IPS-20b (cell line): ENCODE results near the gene TRIM8.
"Not testable (repeated sequence)": the region's sequence is repeated elsewhere in the genome, so short reads cannot be mapped to it uniquely, and the experiment has no call there.

Source experiments
- H3K27ac ChIP-seq: one replicate; pipeline ENCODE4 v1.5.1; 2013; ENCODE audit warnings: low read length
- H3K27me3 ChIP-seq: 2 replicates; pipeline ENCODE4 v1.6.1; 2013; ENCODE audit warnings: mild to moderate bottlenecking, low read length, inconsistent platforms; ENCODE audit not compliant: insufficient read depth
- H3K36me3 ChIP-seq: 2 replicates; pipeline ENCODE4 v1.6.1; 2013; ENCODE audit warnings: low read depth, mild to moderate bottlenecking, inconsistent platforms, low read length, moderate library complexity; ENCODE audit not compliant: insufficient read depth
- H3K4me1 ChIP-seq: 2 replicates; pipeline ENCODE4 v1.6.1; 2013; ENCODE audit warnings: mild to moderate bottlenecking, control low read depth, inconsistent platforms, low read length, moderate library complexity; ENCODE audit not compliant: insufficient read depth
- H3K4me3 ChIP-seq: 2 replicates; pipeline ENCODE4 v1.5.1; 2013; ENCODE audit warnings: mild to moderate bottlenecking, low read length, inconsistent platforms
- H3K9ac ChIP-seq: 2 replicates; pipeline ENCODE4 v1.6.1; 2013; ENCODE audit warnings: low read depth, mild to moderate bottlenecking, inconsistent platforms, low read length, moderate library complexity
- H3K9me3 ChIP-seq: 2 replicates; pipeline ENCODE4 v1.6.1; 2013; ENCODE audit warnings: mild to moderate bottlenecking, low read depth, low read length, inconsistent platforms; ENCODE audit not compliant: insufficient read depth

The TRIM8 gene

GRCh38 chr10:102656791-102657371 is 12.6 kb downstream of the TRIM8 start:
- Histone ChIP-seq H3K9ac (no peak overlapping the region), H3K4me3 (no peak overlapping the region), H3K9me3 (no peaks in the 10 kb centered on the region), H3K27me3 (no peaks in the 10 kb centered on the region), H3K27ac (no peak overlapping the region), H3K4me1 (no peaks in the 10 kb centered on the region; the same call in 1 of the 2 replicates), H3K36me3 (peaks cover 28% of the 10 kb centered on the region)

GRCh38 chr10:102657451-102657850 is 13.2 kb downstream of the TRIM8 start:
- Histone ChIP-seq H3K36me3 (peaks cover 28% of the 10 kb centered on the region), H3K4me3 (no peak overlapping the region), H3K9ac (no peak overlapping the region), H3K27me3 (no peaks in the 10 kb centered on the region), H3K4me1 (no peaks in the 10 kb centered on the region), H3K27ac (no peak overlapping the region), H3K9me3 (no peaks in the 10 kb centered on the region)

DNA sequence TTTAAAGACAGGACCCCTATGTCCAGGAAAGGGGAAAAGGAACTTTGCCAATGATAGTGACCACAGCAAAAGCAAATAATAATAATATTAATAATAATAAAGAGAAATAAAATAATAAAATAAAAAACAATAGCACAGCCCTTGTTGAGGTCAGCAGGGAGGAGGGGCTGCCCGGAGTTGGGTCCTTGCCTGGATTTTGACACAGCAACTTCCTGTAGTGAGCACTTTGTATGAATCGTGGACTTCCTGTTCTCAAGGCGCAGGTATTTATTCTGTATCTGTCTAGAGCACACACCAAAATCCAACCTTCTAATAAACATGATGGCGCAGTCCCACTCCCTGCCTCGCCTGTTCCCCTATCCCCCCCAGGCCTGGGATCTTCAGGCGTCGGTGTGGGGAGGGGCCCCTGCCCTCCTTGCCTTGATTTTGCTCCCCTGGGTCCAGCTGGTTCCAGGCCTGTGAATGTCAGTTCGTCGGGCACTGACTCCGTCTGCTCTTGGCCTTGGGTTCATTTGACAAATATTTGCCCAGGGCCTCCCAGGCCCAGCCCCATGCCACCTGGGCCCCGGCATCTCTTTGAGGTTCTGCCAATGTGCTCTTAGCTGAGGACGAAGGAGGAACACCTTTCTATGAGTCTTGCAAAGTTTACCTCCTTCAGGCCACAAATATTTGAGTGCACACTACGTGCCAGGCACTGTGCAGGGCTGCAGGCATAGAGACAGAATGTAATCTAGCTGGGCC is 13.9 kb downstream of the TRIM8 start:
- H3K36me3 ChIP-seq = peaks cover 28% of the 10 kb centered on the region
- H3K27me3 ChIP-seq = no peaks in the 10 kb centered on the region
- H3K27ac ChIP-seq = no peak overlapping the region
- no peaks in the 10 kb centered on the region for H3K4me1 ChIP-seq
- no peaks in the 10 kb centered on the region for H3K9me3 ChIP-seq
- H3K9ac ChIP-seq = no peak overlapping the region
- H3K4me3 ChIP-seq = no peak overlapping the region

DNA sequence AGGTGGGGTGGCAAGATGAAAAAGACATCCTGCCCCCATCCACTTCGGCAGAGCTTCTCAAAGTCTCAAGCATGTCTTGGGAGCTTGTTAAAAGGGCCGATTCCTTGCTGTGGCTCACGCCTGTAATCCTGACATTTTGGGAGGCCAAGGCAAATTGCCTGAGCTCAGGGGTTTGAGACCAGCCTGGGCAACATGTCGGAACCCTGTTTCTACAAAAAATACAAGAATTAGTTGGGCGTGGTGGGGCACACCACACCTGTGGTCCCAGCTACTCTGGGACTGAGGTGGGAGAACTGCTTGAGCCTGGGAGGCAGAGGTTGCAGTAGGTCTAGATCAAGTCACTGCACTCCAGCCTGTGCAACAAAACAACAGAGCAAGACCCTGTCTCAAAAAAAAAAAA is 14.5 kb downstream of the TRIM8 start:
- peaks cover 28% of the 10 kb centered on the region for H3K36me3 ChIP-seq
- H3K27ac ChIP-seq = no peak overlapping the region
- H3K27me3 ChIP-seq = no peaks in the 10 kb centered on the region
- H3K4me1 ChIP-seq = no peaks in the 10 kb centered on the region
- no peaks in the 10 kb centered on the region for H3K9me3 ChIP-seq
- no peak overlapping the region for H3K4me3 ChIP-seq
- H3K9ac ChIP-seq = no peak overlapping the region

DNA sequence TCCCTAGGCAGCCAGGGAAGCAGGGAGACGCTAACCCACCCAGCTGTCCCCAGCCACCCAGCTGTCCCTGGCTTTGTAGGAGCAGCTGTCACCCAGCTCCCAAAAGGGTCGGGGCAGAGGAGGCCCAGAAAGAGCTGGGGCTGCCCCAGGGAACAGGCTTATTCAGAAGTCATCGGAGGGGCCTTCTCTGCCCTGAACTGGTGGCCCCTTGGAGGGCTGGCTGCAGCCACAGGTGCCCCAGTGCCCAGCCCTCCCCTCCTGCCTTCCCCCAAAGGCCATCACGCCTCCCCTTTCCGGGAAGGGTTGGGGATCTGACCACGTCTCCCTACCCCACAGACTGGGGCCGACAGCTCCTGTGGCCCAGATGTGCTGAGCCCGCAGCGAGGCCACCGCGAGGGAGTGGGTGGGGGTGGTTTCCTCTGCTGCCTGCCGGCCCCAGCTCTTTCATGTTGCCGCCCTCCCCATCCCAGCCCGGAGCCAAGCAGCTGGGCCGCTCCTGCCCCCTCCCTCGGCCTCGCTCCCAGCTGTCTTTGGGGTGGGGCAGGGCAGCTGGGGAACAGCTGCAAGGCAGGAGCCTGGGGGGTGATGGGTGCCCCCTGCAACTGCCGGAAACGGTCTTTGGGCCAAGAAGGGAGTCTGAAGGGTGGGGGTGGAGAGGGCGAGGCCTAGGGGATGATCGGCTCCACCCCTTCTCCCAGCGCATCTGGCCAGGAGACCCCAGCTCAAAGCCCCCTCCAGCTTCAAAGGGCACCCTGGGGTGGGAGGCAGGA is 16.8 kb downstream of the TRIM8 start:
- Histone ChIP-seq H3K4me3 (no peak overlapping the region), H3K9me3 (no peaks in the 10 kb centered on the region), H3K27ac (no peak overlapping the region), H3K4me1 (no peaks in the 10 kb centered on the region), H3K27me3 (no peaks in the 10 kb centered on the region), H3K36me3 (peaks cover 15% of the 10 kb centered on the region), H3K9ac (no peak overlapping the region)

DNA sequence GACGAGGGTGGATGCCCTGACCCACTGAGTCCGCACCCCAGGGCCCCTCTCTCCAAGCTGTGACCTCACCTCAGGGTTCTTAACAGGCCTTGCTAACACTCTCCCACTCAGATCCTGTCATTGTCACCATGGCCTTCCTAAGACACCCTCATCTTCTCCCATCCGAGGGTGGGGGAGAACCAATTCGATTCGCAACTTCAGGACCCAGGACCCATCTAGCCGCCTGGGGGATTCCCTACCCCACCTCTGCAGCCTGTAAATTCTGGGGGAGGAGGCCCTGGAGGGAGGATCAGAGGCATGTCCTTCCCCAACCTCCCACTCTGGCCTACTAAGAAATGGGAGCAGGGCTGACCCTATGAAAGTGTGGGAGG is 17.4 kb downstream of the TRIM8 start:
- Histone ChIP-seq H3K36me3 (peaks cover 10% of the 10 kb centered on the region), H3K9ac (no peak overlapping the region), H3K4me1 (no peaks in the 10 kb centered on the region), H3K9me3 (no peaks in the 10 kb centered on the region), H3K27ac (no peak overlapping the region), H3K4me3 (no peak overlapping the region), H3K27me3 (no peaks in the 10 kb centered on the region)

DNA sequence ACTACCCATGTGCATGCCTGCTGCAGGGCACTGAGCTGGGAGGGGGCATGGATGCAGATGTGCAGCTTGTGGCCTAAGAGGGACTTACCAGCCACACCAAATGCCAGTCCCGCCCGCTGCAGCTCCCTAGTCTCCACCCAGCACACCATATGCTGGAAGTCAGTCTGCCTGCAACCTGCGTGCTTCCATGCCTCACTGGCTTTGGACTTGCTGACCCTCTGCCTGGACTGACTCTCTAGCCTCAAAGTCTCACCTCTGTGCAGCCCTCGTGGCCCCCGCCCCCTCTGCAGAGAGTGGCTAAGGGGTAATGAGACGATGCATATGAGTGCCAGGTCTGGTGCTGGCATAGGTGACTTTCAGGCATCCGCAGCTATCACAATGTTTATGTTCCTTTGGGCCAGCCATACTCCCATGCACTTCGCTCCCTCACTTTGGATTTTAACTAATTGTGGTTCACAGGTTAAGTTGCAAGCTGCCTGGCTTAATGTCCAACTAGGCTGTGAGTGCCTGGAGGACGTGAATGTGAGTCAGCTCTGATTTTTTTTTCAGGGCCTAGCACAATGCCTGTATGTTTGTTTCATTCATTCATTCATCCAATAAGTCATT is 21.7 kb downstream of the TRIM8 start:
- Histone ChIP-seq H3K27ac (no peak overlapping the region), H3K36me3 (no peaks in the 10 kb centered on the region), H3K4me1 (peaks cover 14% of the 10 kb centered on the region), H3K27me3 (no peaks in the 10 kb centered on the region), H3K9ac (no peak overlapping the region), H3K9me3 (no peaks in the 10 kb centered on the region), H3K4me3 (no peak overlapping the region)

GRCh38 chr10:102667411-102667810 is 23.1 kb downstream of the TRIM8 start:
- H3K4me3 ChIP-seq, H3K36me3 ChIP-seq, H3K9ac ChIP-seq, H3K27me3 ChIP-seq, H3K9me3 ChIP-seq, H3K27ac ChIP-seq: not testable (repeated sequence)
- H3K4me1 ChIP-seq = peaks cover 16% of the 10 kb centered on the region

DNA sequence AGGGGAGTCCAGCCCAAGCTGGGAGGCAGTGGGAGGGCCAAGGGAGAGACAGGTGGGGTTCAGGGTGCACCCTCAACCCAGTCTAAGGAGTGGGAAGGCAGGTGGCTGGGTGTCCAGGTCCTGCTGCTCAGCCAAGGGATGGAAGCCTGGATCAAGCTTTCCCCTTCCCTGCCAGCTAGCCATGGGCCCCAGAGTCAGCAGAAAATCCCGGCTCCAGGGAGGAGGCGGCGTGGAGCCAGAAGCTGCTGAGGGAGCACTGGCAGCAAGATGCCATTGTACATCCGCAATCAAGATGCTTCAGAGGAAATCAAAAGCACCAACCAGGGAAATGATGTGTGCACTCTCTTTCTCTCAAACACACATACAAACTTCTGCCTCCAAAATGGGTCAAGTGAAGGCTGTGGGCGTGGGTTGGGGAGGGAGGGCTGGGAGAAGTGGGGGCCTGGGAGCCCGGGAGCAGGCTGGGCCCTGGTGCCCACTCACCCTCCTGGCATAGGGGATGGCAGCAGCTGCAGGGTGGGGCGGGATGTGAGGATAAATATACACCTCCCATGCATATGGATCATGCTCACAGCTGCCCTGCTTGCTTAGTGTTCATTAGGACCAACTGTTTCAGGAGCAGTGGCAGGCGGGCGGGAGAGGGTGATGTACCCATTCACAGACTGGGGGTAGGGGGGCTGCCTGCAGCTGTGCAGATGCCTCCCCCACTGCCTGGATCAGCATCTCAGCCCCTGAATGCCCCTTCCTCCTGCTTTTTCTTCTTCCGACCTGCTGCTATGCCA is 24.2 kb downstream of the TRIM8 start:
- Histone ChIP-seq H3K9me3 (no peaks in the 10 kb centered on the region), H3K27me3 (no peaks in the 10 kb centered on the region), H3K9ac (no peak overlapping the region), H3K4me3 (no peak overlapping the region), H3K27ac (no peak overlapping the region), H3K36me3 (no peaks in the 10 kb centered on the region), H3K4me1 (peaks cover 20% of the 10 kb centered on the region)

- peaks cover 29% of the 10 kb centered on the region for H3K4me1 ChIP-seq
- H3K27ac ChIP-seq = no peak overlapping the region
- H3K4me3 ChIP-seq = no peak overlapping the region
- no peaks in the 10 kb centered on the region for H3K27me3 ChIP-seq
- no peaks in the 10 kb centered on the region for H3K9me3 ChIP-seq
- no peak overlapping the region for H3K9ac ChIP-seq
- H3K36me3 ChIP-seq = no peaks in the 10 kb centered on the region
Measured at GRCh38 chr10:102669206-102670064, 25.2 kb downstream of the TRIM8 start.
